SK-N-SH (cell line): ENCODE data around the gene RNF11. TPM values are rescaled to one million over a fixed set of nuclear protein-coding genes. Genes with fewer than 3 reads are reported as not detected.
A peak's percentile ranks its signal among the peaks of the same experiment; 100 is the strongest.

Experiments
- CTCF ChIA-PET: fragments of 300-600, 350-600 bp; formaldehyde crosslinking; extraction: SDS; loops from one replicate; lab custom pipeline; 2021; lab: Yijun Ruan, JAX
- POLR2A ChIA-PET: fragments of 350-600 bp; sonication (Branson Sonifier 250); formaldehyde crosslinking; extraction: SDS; loops from one replicate; lab custom pipeline; 2020; ENCODE audit warnings: antibody characterized with exemption, inconsistent platforms; lab: Yijun Ruan, JAX
- DNase-seq: peaks from one replicate; pipeline ENCODE4 v3.0.0; 2012
- H2AFZ ChIP-seq: fragments of 200-600 bp; sonication (generic); 2 replicates; pipeline ENCODE4 v1.8.1; 2016; ENCODE audit warnings: antibody characterized with exemption, mild to moderate bottlenecking, low read depth
- H3F3A ChIP-seq: fragments of 200-600 bp; sonication (generic); replicated peaks from 2 replicates; pipeline ENCODE3; 2016; ENCODE audit warnings: antibody characterized with exemption, mild to moderate bottlenecking; ENCODE audit not compliant: insufficient read depth
- H3K27ac ChIP-seq, 2 experiments: fragments of 200-500 bp in 1 of 2; fragments of 200-600 bp in 1 of 2; sonication (Bioruptor generic) in 1 of 2; sonication (generic), shearing (Covaris generic) in 1 of 2; 2 replicates each; pipeline versions ENCODE4 v1.5.1 to v1.6.1; 2014 to 2016; ENCODE audit warnings: low read depth in 2 of 2, inconsistent platforms in 1 of 2, low read length in 1 of 2, mild to moderate bottlenecking in 1 of 2, mixed read lengths in 1 of 2
- H3K27me3 ChIP-seq: fragments of 200-600 bp; sonication (generic), shearing (Covaris generic); 2 replicates; pipeline ENCODE4 v1.6.1; 2016; ENCODE audit warnings: mixed run types; ENCODE audit not compliant: insufficient read depth
- H3K36me3 ChIP-seq, 2 experiments: fragments of 200-500 bp in 1 of 2; fragments of 200-600 bp in 1 of 2; sonication (Bioruptor generic) in 1 of 2; sonication (generic) in 1 of 2; replicated peaks in 1 of 2; 2 replicates each; pipeline versions ENCODE3 to v1.5.1; 2014 to 2016; ENCODE audit warnings: low read length in 1 of 2, mild to moderate bottlenecking in 1 of 2; ENCODE audit not compliant: insufficient read depth in 2 of 2, control insufficient read depth in 1 of 2
- H3K4me1 ChIP-seq, 2 experiments: fragments of 200-500 bp in 1 of 2; fragments of 200-600 bp in 1 of 2; sonication (Bioruptor generic) in 1 of 2; sonication (generic), shearing (Covaris generic) in 1 of 2; 2 replicates each; pipeline versions ENCODE4 v1.5.1 to v1.6.1; 2014 to 2016; ENCODE audit warnings: low read depth in 1 of 2, low read length in 1 of 2, mixed run types in 1 of 2; ENCODE audit not compliant: insufficient read depth in 2 of 2, control insufficient read depth in 1 of 2
- H3K4me2 ChIP-seq: fragments of 200-600 bp; sonication (generic), shearing (Covaris generic); 2 replicates; pipeline ENCODE4 v1.6.1; 2017; ENCODE audit warnings: mixed run types
- H3K4me3 ChIP-seq, 2 experiments: fragments of 200-500 bp in 1 of 2; fragments of 200-600 bp in 1 of 2; sonication (Bioruptor generic) in 1 of 2; sonication (generic), shearing (Covaris generic) in 1 of 2; 2 replicates each; pipeline versions ENCODE4 v1.5.1 to v1.8.1; 2014 to 2016; ENCODE audit warnings: low read depth in 2 of 2, inconsistent platforms in 1 of 2, low read length in 1 of 2, mild to moderate bottlenecking in 1 of 2, mixed read lengths in 1 of 2, moderate library complexity in 1 of 2
- H3K79me2 ChIP-seq: fragments of 200-600 bp; sonication (generic); 2 replicates; pipeline ENCODE4 v1.8.1; 2017; ENCODE audit warnings: mild to moderate bottlenecking; ENCODE audit not compliant: insufficient read depth
- H3K9ac ChIP-seq: fragments of 200-600 bp; sonication (generic); 2 replicates; pipeline ENCODE4 v1.6.1; 2017; ENCODE audit warnings: mixed run types
- H3K9me2 ChIP-seq: fragments of 200-600 bp; sonication (generic); 2 replicates; pipeline ENCODE4 v1.6.1; 2017; ENCODE audit warnings: mixed run types
- H3K9me3 ChIP-seq: fragments of 200-600 bp; sonication (generic); 2 replicates; pipeline ENCODE4 v1.6.1; 2017; ENCODE audit warnings: mixed run types, mild to moderate bottlenecking, moderate library complexity
- H4K20me1 ChIP-seq: fragments of 200-600 bp; sonication (generic); 2 replicates; pipeline ENCODE4 v1.6.1; 2017; ENCODE audit warnings: mild to moderate bottlenecking, mixed run types; ENCODE audit not compliant: insufficient read depth
- EP300 ChIP-seq, 2 experiments: IDR thresholded peaks; 2 replicates each; pipeline versions ENCODE4 v1.4.0 to v1.6.1; 2012; ENCODE audit warnings: borderline replicate concordance in 1 of 2, low read depth in 1 of 2, low read length in 1 of 2
- EZH2phosphoT487 ChIP-seq: fragments of 200-600 bp; sonication (generic); IDR thresholded peaks from 2 replicates; pipeline ENCODE4 v1.6.1; 2017; ENCODE audit warnings: low read depth, mixed run types, mild to moderate bottlenecking, antibody characterized with exemption, moderate library complexity, borderline replicate concordance
- FOSL2 ChIP-seq: IDR thresholded peaks from 2 replicates; pipeline ENCODE4 v1.4.0; 2012; ENCODE audit warnings: low read depth, mild to moderate bottlenecking, moderate library complexity, borderline replicate concordance
- FOXJ3 ChIP-seq: sonication (generic); formaldehyde crosslinking; IDR thresholded peaks from 2 replicates; pipeline ENCODE4 v1.5.1; 2020; ENCODE audit warnings: mild to moderate bottlenecking, missing genetic modification reagents
- FOXM1 ChIP-seq: IDR thresholded peaks from 2 replicates; pipeline ENCODE4 v1.4.0; 2012; ENCODE audit warnings: low read depth, mild to moderate bottlenecking
- GATA2 ChIP-seq: sonication (generic); formaldehyde crosslinking; IDR thresholded peaks from 2 replicates; pipeline ENCODE4 v1.5.0; 2020; ENCODE audit warnings: mild to moderate bottlenecking, missing genetic modification reagents
- JUND ChIP-seq: IDR thresholded peaks from 2 replicates; pipeline ENCODE4 v1.4.0; 2012
- MAX ChIP-seq: IDR thresholded peaks from 2 replicates; pipeline ENCODE4 v1.4.0; 2012; ENCODE audit warnings: low read depth
- MEF2A ChIP-seq: IDR thresholded peaks from 2 replicates; pipeline ENCODE4 v1.4.0; 2012; ENCODE audit warnings: low read depth, borderline replicate concordance
- MXI1 ChIP-seq: IDR thresholded peaks from 2 replicates; pipeline ENCODE4 v1.6.1; 2012; ENCODE audit warnings: mild to moderate bottlenecking, low read depth, low read length, improper control_type of control experiment
- NFIC ChIP-seq: IDR thresholded peaks from 2 replicates; pipeline ENCODE4 v1.4.0; 2012; ENCODE audit warnings: borderline replicate concordance
- NRF1 ChIP-seq: IDR thresholded peaks from 2 replicates; pipeline ENCODE4 v1.6.1; 2012; ENCODE audit warnings: low read depth, mild to moderate bottlenecking, low read length
- PBX3 ChIP-seq: IDR thresholded peaks from 2 replicates; pipeline ENCODE4; 2012
- RAD21 ChIP-seq: IDR thresholded peaks from 2 replicates; pipeline ENCODE4 v1.6.1; 2012; ENCODE audit warnings: mild to moderate bottlenecking, low read length
- RCOR1 ChIP-seq: fragments of 150-350 bp; IDR thresholded peaks from 2 replicates; pipeline ENCODE4 v1.6.1; 2017; ENCODE audit warnings: antibody characterized with exemption, low read length
- RFX5 ChIP-seq: IDR thresholded peaks from 2 replicates; pipeline ENCODE4 v1.6.1; 2012; ENCODE audit warnings: mild to moderate bottlenecking, improper control_type of control experiment, low read length
- TEAD4 ChIP-seq: IDR thresholded peaks from 2 replicates; pipeline ENCODE4 v1.4.0; 2012; ENCODE audit warnings: mild to moderate bottlenecking, borderline replicate concordance; ENCODE audit not compliant: insufficient read depth
- USF1 ChIP-seq: IDR thresholded peaks from 2 replicates; pipeline ENCODE4 v1.4.0; 2012; ENCODE audit warnings: low read depth, borderline replicate concordance
- USF2 ChIP-seq: fragments of 150-350 bp; IDR thresholded peaks from 2 replicates; pipeline ENCODE4 v1.6.1; 2017; ENCODE audit warnings: antibody characterized with exemption, low read length, low read depth, borderline replicate concordance
- YY1 ChIP-seq: IDR thresholded peaks from 2 replicates; pipeline ENCODE4 v1.4.0; 2012; ENCODE audit warnings: low read depth, mild to moderate bottlenecking
- ZBTB33 ChIP-seq: IDR thresholded peaks from 2 replicates; pipeline ENCODE4 v1.4.0; 2012; ENCODE audit warnings: low read depth, borderline replicate concordance
- WGBS: methylation state at CpG from one replicate; pipeline ENCODE4 v1.1.6; 2017; ENCODE audit warnings: low lambda C conversion rate; 5-methylcytosine and 5-hydroxymethylcytosine counted together
- polyA plus RNA-seq, 3 experiments: library from polyadenylated mRNA; depleted of rRNA; stranded (reverse); fragments of >200 nt; gene quantifications; 2 replicates each; pipeline ENCODE4 v1.2.3, GENCODE V29; 2012

RNF11 gene
- polyA plus RNA-seq, 1 of the 3 experiments (the other 2 are of a cell fraction): 62.5 TPM

GRCh38 chr1:51296383-51297357 is 60.6 kb downstream of the RNF11 start (continued):
- TF ChIP-seq MAX (0 out of 2 replicates have a peak, but pooled peaks have one; percentile 25), EZH2phosphoT487 (no peak), NRF1 (no peak), MXI1 (no peak), FOXJ3 (CRISPR knock-in tag) (no peak), PBX3 (no peak), NFIC (no peak), JUND (no peak), MEF2A (no peak), RFX5 (no peak), FOSL2 (no peak), RAD21 (peak; percentile 86), RCOR1 (no peak), FOXM1 (no peak)
- TF ChIP-seq, all 33 proteins: peak for 8

GRCh38 chr1:51297401-51298321 is 61.6 kb downstream of the RNF11 start:
- Histone ChIP-seq H3K79me2 (no peaks in the 10 kb centered on the region), H3K9ac (0 out of 2 replicates have a peak overlapping the region, but pooled peaks have one; percentile 8), H3K4me2 (peak overlapping the region; percentile 65; the same call in 1 of the 2 replicates), H3K27me3 (no peaks in the 10 kb centered on the region), H3K36me3 (no peaks in the 10 kb centered on the region), H3F3A (no peaks in the 10 kb centered on the region), H4K20me1 (no peaks in the 10 kb centered on the region), H3K9me2 (no peaks in the 10 kb centered on the region), H3K4me3 (no peak overlapping the region), H3K27ac (no peak overlapping the region), H2AFZ (peak overlapping the region; percentile 97), H3K9me3 (no peaks in the 10 kb centered on the region), H3K4me1 (peaks cover 0 to 3% of the 10 kb centered on the region in 2 experiments; a peak in 1 of 4 replicates)
- POLR2A ChIA-PET: no interaction called here
- DNase-seq: no peak
- WGBS: 90% methylated on average over 25 of the region's 25 CpGs
- CTCF ChIA-PET: interaction anchor here (0.8 to 4.3 kb wide), 33 partner anchors 8 to 556 kb away, joined by 3 to 39 read pairs (median 5); partner anchors contain the start of gene FAF1
- TF ChIP-seq EP300 (IDR thresholded peaks at IDR 0.05; ENCODE audit: borderline replicate concordance in 1 of 2, low read depth in 1 of 2, low read length in 1 of 2) (no peak), YY1 (no peak), USF2 (no peak), MXI1 (no peak), TEAD4 (no peak), NFIC (no peak), USF1 (no peak), MAX (no peak), RAD21 (no peak), FOXJ3 (CRISPR knock-in tag) (no peak), GATA2 (CRISPR knock-in tag) (no peak), PBX3 (no peak), ZBTB33 (no peak)
